ENCODE results near the gene TPPP3. TPM values are rescaled to one million over a fixed set of nuclear protein-coding genes. Genes with fewer than 3 reads are reported as not detected.

TPPP3 gene
- total and polyA plus RNA-seq, 2 donors (not counting 3 experiments of a cell fraction or from before 2014, with no cell fraction given) = 0.33 to 1.3 TPM

DNA sequence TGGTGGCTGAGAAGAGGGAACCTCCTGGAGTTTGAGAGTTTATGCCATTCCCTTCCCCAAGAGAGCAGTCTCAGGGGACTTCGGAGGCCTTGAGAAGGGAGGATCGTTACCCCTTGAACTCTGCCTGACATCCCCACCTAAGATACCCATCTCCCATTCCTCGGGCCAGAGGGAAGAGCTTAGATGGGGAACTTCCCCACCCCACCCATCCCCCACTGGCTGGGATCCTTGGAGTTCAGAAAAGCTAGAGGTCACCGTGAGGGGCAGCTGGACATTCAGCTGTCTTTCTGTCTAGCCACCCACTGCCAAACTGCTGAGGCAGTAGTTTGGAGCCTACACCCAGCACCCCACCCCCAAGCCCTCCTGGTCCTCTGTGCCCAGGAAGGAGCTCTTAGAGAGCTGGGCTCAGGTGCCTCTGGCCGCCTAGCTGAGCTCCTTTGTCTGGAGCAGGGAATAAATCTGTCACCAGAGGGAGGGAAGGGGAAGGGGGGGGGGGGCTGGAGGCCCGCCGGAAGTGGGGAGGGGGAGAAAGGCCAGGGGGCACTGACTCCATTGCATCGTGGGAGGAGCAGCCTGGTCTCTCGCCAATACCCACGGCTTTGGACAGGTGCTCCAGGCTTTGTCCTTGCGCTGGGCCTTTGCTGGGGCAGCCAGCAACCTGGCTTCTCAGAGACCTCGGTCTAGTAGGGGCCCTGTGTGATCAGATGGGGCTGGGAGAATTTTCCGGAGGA, 38.6 kb upstream of the TPPP3 start:
- H3K36me3 ChIP-seq (ENCODE audit: control insufficient read depth in 2 of 2, extremely low read depth in 1 of 2, insufficient read depth in 2 of 2, low read length in 2 of 2) = peaks cover 0 to 1% of the 10 kb centered on the region in 2 experiments
- no peak overlapping the region for H3K9ac ChIP-seq (replicated peaks; ENCODE audit: extremely low read depth, insufficient read depth, low read length)
- TF ChIP-seq FOS (IDR thresholded peaks at IDR 0.05; ENCODE audit: borderline replicate concordance, insufficient read depth, low read length) (no peak), EZH2 (IDR thresholded peaks at IDR 0.05; ENCODE audit: borderline replicate concordance, low read depth, low read length, severe bottlenecking) (no peak), JUN (IDR thresholded peaks at IDR 0.05; ENCODE audit: borderline replicate concordance, insufficient read depth, insufficient read length, low read depth) (no peak), GATA2 (IDR thresholded peaks at IDR 0.05; ENCODE audit: insufficient read depth, insufficient read length, low read depth, low read length) (no peak), POLR2AphosphoS5 (IDR thresholded peaks at IDR 0.05; ENCODE audit: insufficient read depth, low read depth, low read length) (no peak), POLR2A (IDR thresholded peaks at IDR 0.05; ENCODE audit: low read depth, low read length) (no peak)
- no peaks in the 10 kb centered on the region for H4K20me1 ChIP-seq (replicated peaks; ENCODE audit: control insufficient read depth, extremely low read depth, insufficient read depth, low read length)
- no peak for DNase-seq (ENCODE audit: low read depth, low spot score)
- H3K9me1 ChIP-seq (replicated peaks; ENCODE audit: control insufficient read depth, extremely low read depth, insufficient read depth, low read length) = no peaks in the 10 kb centered on the region
- peak; percentile 55 for FAIRE-seq
- dilution Hi-C loops (cut with MboI; ENCODE audit: extremely low pct_ligation_motif_present, low sequenced_read_pairs) = no loop called here
- no TSS peak for BruUV-seq (replicated peaks)
- peak overlapping the region; percentile 54 for H3K4me2 ChIP-seq (ENCODE audit: insufficient read depth, low read length)
- ChIA-PET CTCF (interaction anchor here (0.6 to 3.7 kb wide), 9 partner anchors 9 to 1745 kb away, joined by 3 to 25 read pairs (median 4); partner anchors contain the start of gene CES3), POLR2A (interaction anchor here (0.6 to 0.7 kb wide), 2 partner anchors 409 to 497 kb away, joined by 3 to 8 read pairs; no protein-coding TSS in a partner anchor)
- no peak overlapping the region for H3K27ac ChIP-seq (ENCODE audit: insufficient read depth, low read depth, low read length)
- no peaks in the 10 kb centered on the region for H3K9me3 ChIP-seq (replicated peaks; ENCODE audit: control insufficient read depth, insufficient read depth, low read length)
- H3K79me2 ChIP-seq (ENCODE audit: control insufficient read depth, insufficient read depth, low read length) = no peaks in the 10 kb centered on the region
- peak overlapping the region; percentile 29 for H2AFZ ChIP-seq (ENCODE audit: low read depth, low read length)
- intact Hi-C loops (cut with micrococcal nuclease) = no loop called here
- H3K27me3 ChIP-seq (ENCODE audit: control insufficient read depth in 2 of 2, insufficient read depth in 2 of 2, low read length in 2 of 2) = peaks cover 16 to 17% of the 10 kb centered on the region in 2 experiments
- H3K4me3 ChIP-seq (replicated peaks in 1 of 3; ENCODE audit: insufficient read depth in 1 of 3, low read depth in 1 of 3, low read length in 3 of 3) = peak overlapping the region in 1 of 3 experiments; percentile 5
- peaks cover 8% of the 10 kb centered on the region for H3K4me1 ChIP-seq (ENCODE audit: control insufficient read depth, extremely low read depth, insufficient read depth, low read length)

All from endothelial cell of umbilical vein (primary cell).